ENCODE measurements around the gene POLD1. TPM values are rescaled to one million over a fixed set of nuclear protein-coding genes. Genes with fewer than 3 reads are reported as not detected.

Gene POLD1
- total RNA-seq, 4 donors from 2014 or later: 7.2 to 13.7 (median 10.3) TPM

- Histone ChIP-seq H3K4me3 (no peak overlapping the region), H3K9me3 (no peaks in the 10 kb centered on the region), H3K27ac (no peak overlapping the region), H3K4me1 (no peaks in the 10 kb centered on the region), H3K27me3 (no peaks in the 10 kb centered on the region), H3K36me3 (peaks cover 0 to 63% of the 10 kb centered on the region in 2 donors)
- WGBS, 2 donors (ENCODE audit: low coverage in 1 of 2): 83% methylated on average over 9 of the region's 41 CpGs; no CpG with 5 or more reads in 1 of the 2 donors
- TF ChIP-seq CTCF (IDR thresholded peaks at IDR 0.05) (no peak), POLR2AphosphoS5 (IDR thresholded peaks at IDR 0.05) (no peak), POLR2A (IDR thresholded peaks at IDR 0.05) (no peak), EP300 (IDR thresholded peaks at IDR 0.05) (no peak)
- no peak for ATAC-seq
These were observed 18.6 kb downstream of the POLD1 start for GRCh38 chr19:50402544-50403301.

GRCh38 chr19:50406156-50406820 lies 22.1 kb downstream of the POLD1 start:
- H3K4me3 ChIP-seq: no peak overlapping the region
- TF ChIP-seq POLR2AphosphoS5 (IDR thresholded peaks at IDR 0.05): no peak
- no peak for ATAC-seq
- no peaks in the 10 kb centered on the region for H3K4me1 ChIP-seq
- H3K27me3 ChIP-seq: no peaks in the 10 kb centered on the region
- H3K9me3 ChIP-seq: no peaks in the 10 kb centered on the region
- H3K27ac ChIP-seq: no peak overlapping the region
- peaks cover 0 to 79% of the 10 kb centered on the region in 2 donors for H3K36me3 ChIP-seq
- WGBS, 2 donors (ENCODE audit: low coverage in 1 of 2): 83 to 88% methylated on average over 1 to 11 of the region's 22 CpGs

- WGBS, 2 donors (ENCODE audit: low coverage in 1 of 2): 80 to 100% methylated on average over 1 to 3 of the region's 19 CpGs
- no peak for ATAC-seq
- no peak overlapping the region for H3K27ac ChIP-seq
- H3K27me3 ChIP-seq: no peaks in the 10 kb centered on the region
- no peaks in the 10 kb centered on the region for H3K4me1 ChIP-seq
- no peak for TF ChIP-seq POLR2A (IDR thresholded peaks at IDR 0.05)
- no peak for TF ChIP-seq POLR2AphosphoS5 (IDR thresholded peaks at IDR 0.05)
- no peak for TF ChIP-seq EP300 (IDR thresholded peaks at IDR 0.05)
- TF ChIP-seq CTCF (IDR thresholded peaks at IDR 0.05): no peak
- no peaks in the 10 kb centered on the region for H3K9me3 ChIP-seq
- H3K36me3 ChIP-seq: peaks cover 0 to 79% of the 10 kb centered on the region in 2 donors
- H3K4me3 ChIP-seq: no peak overlapping the region
These were observed 22.7 kb downstream of the POLD1 start for GRCh38 chr19:50406829-50407228.

- no peaks in the 10 kb centered on the region for H3K9me3 ChIP-seq
- no peaks in the 10 kb centered on the region for H3K4me1 ChIP-seq
- ATAC-seq: no peak
- H3K27ac ChIP-seq: no peak overlapping the region
- H3K4me3 ChIP-seq: no peak overlapping the region
- H3K27me3 ChIP-seq: no peaks in the 10 kb centered on the region
- WGBS, 2 donors (ENCODE audit: low coverage in 1 of 2): no CpG with 5 or more reads among the region's 17 CpGs
- no peak for TF ChIP-seq POLR2AphosphoS5 (IDR thresholded peaks at IDR 0.05)
- TF ChIP-seq EP300 (IDR thresholded peaks at IDR 0.05): no peak
- TF ChIP-seq POLR2A (IDR thresholded peaks at IDR 0.05): no peak
- no peak for TF ChIP-seq CTCF (IDR thresholded peaks at IDR 0.05)
- peaks cover 0 to 55% of the 10 kb centered on the region in 2 donors for H3K36me3 ChIP-seq
These were observed 25.2 kb downstream of the POLD1 start for GRCh38 chr19:50409347-50409746.

- Histone ChIP-seq H3K4me3 (no peak overlapping the region), H3K27me3 (no peaks in the 10 kb centered on the region), H3K4me1 (peaks cover 0 to 5% (median 0%) of the 10 kb centered on the region in 3 donors), H3K27ac (no peak overlapping the region), H3K9me3 (no peaks in the 10 kb centered on the region), H3K36me3 (peaks cover 0 to 48% of the 10 kb centered on the region in 2 donors)
- WGBS, 2 donors (ENCODE audit: low coverage in 1 of 2): 54 to 90% methylated on average over 4 to 7 of the region's 10 CpGs
- ATAC-seq: no peak
- no peak for TF ChIP-seq POLR2A (IDR thresholded peaks at IDR 0.05)
- no peak for TF ChIP-seq CTCF (IDR thresholded peaks at IDR 0.05)
- no peak for TF ChIP-seq EP300 (IDR thresholded peaks at IDR 0.05)
- TF ChIP-seq POLR2AphosphoS5 (IDR thresholded peaks at IDR 0.05): no peak
These were observed 26.0 kb downstream of the POLD1 start for GRCh38 chr19:50410109-50410508.

All from gastroesophageal sphincter (tissue), 4 donors.